ENCODE data around the gene GFM2.

The GFM2 gene

DNA sequence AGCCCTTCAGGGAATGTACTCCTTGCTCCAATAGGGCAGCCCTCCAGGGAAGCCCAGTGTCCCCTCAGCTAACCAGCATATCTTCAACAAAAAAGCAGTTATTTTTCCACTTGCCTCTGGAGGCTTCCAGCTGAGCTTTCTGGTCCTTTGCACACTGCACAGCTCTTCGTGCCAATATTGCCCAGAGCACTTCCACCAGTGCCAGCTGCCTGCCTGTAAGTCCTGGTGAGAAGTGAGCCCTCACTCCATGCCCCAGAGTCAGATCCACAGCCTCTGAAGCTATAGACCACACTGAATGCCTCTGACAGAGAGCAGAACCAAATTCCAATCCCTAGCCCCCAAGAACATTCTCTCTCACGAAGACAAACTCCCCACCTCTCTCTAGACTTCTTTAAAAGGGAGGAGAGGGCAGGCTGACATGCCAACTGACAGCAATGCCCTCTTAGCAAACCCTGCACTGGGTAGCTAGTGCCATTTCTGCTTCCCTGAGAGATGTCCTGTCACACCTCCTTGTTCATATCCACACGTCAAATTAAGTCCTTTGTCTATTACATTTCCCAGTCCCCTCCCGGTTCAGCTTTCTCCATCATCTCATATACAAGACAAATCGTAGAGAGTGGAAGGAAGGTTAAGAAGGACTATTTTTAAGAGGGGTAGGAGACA lies 94.6 kb downstream of the GFM2 start:
- no peak for DNase-seq
- peak overlapping the region; percentile 47 to 61 for H3K27ac ChIP-seq
- intact Hi-C loops (cut with DNase I; ENCODE audit: low total_unique reads): loop anchor here (5.0 kb wide), 1 partner anchor 245 kb away; no protein-coding TSS in a partner anchor
- H3K27me3 ChIP-seq: no peaks in the 10 kb centered on the region
- TF ChIP-seq, protein P1, sequence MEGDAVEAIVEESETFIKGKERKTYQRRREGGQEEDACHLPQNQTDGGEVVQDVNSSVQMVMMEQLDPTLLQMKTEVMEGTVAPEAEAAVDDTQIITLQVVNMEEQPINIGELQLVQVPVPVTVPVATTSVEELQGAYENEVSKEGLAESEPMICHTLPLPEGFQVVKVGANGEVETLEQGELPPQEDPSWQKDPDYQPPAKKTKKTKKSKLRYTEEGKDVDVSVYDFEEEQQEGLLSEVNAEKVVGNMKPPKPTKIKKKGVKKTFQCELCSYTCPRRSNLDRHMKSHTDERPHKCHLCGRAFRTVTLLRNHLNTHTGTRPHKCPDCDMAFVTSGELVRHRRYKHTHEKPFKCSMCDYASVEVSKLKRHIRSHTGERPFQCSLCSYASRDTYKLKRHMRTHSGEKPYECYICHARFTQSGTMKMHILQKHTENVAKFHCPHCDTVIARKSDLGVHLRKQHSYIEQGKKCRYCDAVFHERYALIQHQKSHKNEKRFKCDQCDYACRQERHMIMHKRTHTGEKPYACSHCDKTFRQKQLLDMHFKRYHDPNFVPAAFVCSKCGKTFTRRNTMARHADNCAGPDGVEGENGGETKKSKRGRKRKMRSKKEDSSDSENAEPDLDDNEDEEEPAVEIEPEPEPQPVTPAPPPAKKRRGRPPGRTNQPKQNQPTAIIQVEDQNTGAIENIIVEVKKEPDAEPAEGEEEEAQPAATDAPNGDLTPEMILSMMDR (IDR thresholded peaks at IDR 0.05): no peak
- H3K4me1 ChIP-seq: peaks cover 0 to 22% (median 12%) of the 10 kb centered on the region in 4 donors
- H3K4me3 ChIP-seq: no peak overlapping the region
- no peaks in the 10 kb centered on the region for H3K9me3 ChIP-seq
- no peaks in the 10 kb centered on the region for H3K36me3 ChIP-seq

Measured in tibial artery (tissue), 4 donors.